Pancreas (tissue), 10 donors: ENCODE results near the gene KIF5C. TPM values are rescaled to one million over a fixed set of nuclear protein-coding genes. Genes with fewer than 3 reads are reported as not detected.

Experiments used
- ATAC-seq, 4 donors: fragments of 200-7000 bp; cut with Tn5 transposase; one replicate each; pipeline versions ENCODE4 v1.8.0 to v1.9.1; 2020; ENCODE audit warnings: mild to moderate bottlenecking in 4 of 4, moderate library complexity in 4 of 4
- DNase-seq, 6 donors: peaks; one replicate each; pipeline ENCODE4 v3.0.0-alpha.2; 2020
- FAIRE-seq: peaks from 2 replicates; lab custom pipeline; 2012; peaks lifted over from hg19 to GRCh38; lab: Jason Lieb, UNC
- H3K27ac ChIP-seq, 4 donors: fragments of 200-600 bp; sonication (generic); 1 replicate in 3 of 4; 2 replicates in 1 of 4; pipeline versions ENCODE4 v1.5.0 to v1.8.0; 2020
- H3K27me3 ChIP-seq, 4 donors: fragments of 200-600 bp; one replicate each; pipeline ENCODE4 v1.8.0; 2021
- H3K36me3 ChIP-seq, 3 donors: fragments of 200-600 bp; sonication (generic) in 1 of 3; one replicate each; pipeline versions ENCODE4 v1.5.0 to v1.8.0; 2020 to 2021
- H3K4me1 ChIP-seq, 3 donors: fragments of 200-600 bp; one replicate each; pipeline ENCODE4 v1.8.0; 2021
- H3K4me3 ChIP-seq, 4 donors: fragments of 200-600 bp; sonication (generic) in 2 of 4; one replicate each; pipeline versions ENCODE4 v1.5.0 to v1.8.0; 2020 to 2021
- H3K9me3 ChIP-seq, 4 donors: fragments of 200-600 bp; one replicate each; pipeline ENCODE4 v1.8.0; 2021
- WGBS, 2 donors: extraction: QIAGEN DNeasy Blood & Tissue Kit; methylation state at CpG; one replicate each; pipeline ENCODE4 v1.1.7; 2013; 5-methylcytosine and 5-hydroxymethylcytosine counted together
- intact Hi-C, 3 donors: fragments of 100-400 bp; cut with DNase I; formaldehyde crosslinking; loops; one replicate each; pipeline versions ENCODE4 v1.11.1 to v1.14.2; 2022
- polyA plus RNA-seq, 2 donors: library from polyadenylated mRNA; stranded (reverse); fragments of 200-250 nt; gene quantifications; one replicate each; pipeline ENCODE4 v1.2.3, GENCODE V29; 2013
- total RNA-seq, 6 donors: library from RNA; stranded (reverse); fragmentation: NEBNext Ultra II Directional in 4 of 6; extraction: Animal tissue kit (Norgen Biotek cat#: 25700) in 4 of 6; gene quantifications; one replicate each; pipeline versions ENCODE4 v1.2.1 to v1.2.4, GENCODE V29; 2021 to 2023
- TF ChIP-seq, protein P1 (sequence below), 4 donors: fragments of 200-600 bp; sonication (generic) in 3 of 4; IDR thresholded peaks; one replicate each; pipeline versions ENCODE4 v1.5.0 to v1.8.0; 2021; ENCODE audit warnings: antibody characterized with exemption in 4 of 4
- donor health status: healthy with polysubstance abuse.
- donor health status: DM: no; HTN: no; CAD: no; lungs with moderate emphysema.
- donor health status: DM: no; HTN: no; CAD: no.
- donor health status: control.
- donor health status: control.
- donor health status: Bipolar disorder and iron deficiency.
- donor health status: DM: yes; HTN: yes; CAD: no.
- donor health status: DM: no; HTN: no; CAD: no.
- donor health status: DM: no; HTN: no; CAD: no.
- donor health status: DM: yes; HTN: yes; CAD: no.

Gene KIF5C
- total and polyA plus RNA-seq, 8 donors: 0.88 to 10.2 (median 2.8) TPM

DNA sequence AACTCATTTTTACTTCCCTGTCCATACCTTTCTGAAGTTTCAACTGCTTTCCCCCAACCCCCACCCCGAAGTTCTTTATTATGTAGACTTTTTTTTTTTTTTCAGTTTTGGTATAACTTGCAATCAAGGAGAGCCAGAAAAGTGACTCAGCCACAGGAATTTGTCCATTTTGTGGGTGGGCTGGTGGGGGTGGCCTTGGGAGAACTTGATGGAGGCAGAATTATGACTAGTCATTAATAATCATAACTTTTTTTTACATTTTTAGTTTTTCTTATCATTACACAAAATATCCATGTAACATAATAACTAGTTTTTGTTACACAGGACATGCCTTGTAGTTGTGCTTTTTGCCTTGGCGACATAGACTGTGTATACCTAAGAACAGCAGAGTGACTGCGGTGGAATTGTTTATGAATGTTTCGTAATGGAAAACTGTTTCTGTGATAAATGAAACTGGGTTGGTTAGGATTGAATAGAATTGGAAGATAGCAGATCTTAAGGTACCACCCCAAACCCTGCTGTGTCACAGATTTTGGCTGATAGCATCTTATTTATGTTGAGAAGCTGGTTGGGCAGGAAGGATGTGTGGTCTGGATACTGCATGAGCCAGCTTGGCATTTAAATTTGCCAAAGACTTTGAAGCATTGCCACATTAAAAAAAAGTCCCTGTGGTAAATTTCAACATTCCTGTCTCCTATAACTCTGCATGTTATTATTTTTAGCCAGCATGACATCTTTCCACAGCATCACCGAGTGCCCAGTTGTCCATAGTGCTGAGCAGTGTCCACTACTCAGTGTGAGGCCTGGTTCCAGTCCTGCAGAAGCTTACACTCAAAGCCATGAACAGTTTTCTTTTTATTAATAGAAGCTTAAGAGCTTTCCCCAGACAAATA lies 194.2 kb downstream of the KIF5C start:
- H3K9me3 ChIP-seq: no peaks in the 10 kb centered on the region
- 85 to 87% methylated on average over 5 of the region's 5 CpGs for WGBS, 2 donors
- peaks cover 0 to 14% (median 4%) of the 10 kb centered on the region in 3 donors for H3K4me1 ChIP-seq
- no peaks in the 10 kb centered on the region for H3K27me3 ChIP-seq
- no peak overlapping the region for H3K27ac ChIP-seq
- H3K4me3 ChIP-seq: no peak overlapping the region
- TF ChIP-seq, protein P1, sequence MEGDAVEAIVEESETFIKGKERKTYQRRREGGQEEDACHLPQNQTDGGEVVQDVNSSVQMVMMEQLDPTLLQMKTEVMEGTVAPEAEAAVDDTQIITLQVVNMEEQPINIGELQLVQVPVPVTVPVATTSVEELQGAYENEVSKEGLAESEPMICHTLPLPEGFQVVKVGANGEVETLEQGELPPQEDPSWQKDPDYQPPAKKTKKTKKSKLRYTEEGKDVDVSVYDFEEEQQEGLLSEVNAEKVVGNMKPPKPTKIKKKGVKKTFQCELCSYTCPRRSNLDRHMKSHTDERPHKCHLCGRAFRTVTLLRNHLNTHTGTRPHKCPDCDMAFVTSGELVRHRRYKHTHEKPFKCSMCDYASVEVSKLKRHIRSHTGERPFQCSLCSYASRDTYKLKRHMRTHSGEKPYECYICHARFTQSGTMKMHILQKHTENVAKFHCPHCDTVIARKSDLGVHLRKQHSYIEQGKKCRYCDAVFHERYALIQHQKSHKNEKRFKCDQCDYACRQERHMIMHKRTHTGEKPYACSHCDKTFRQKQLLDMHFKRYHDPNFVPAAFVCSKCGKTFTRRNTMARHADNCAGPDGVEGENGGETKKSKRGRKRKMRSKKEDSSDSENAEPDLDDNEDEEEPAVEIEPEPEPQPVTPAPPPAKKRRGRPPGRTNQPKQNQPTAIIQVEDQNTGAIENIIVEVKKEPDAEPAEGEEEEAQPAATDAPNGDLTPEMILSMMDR (IDR thresholded peaks at IDR 0.05): no peak
- DNase-seq (no peak), FAIRE-seq (no peak), ATAC-seq (peak in 2 of 4 donors; percentile 10 to 37)
- intact Hi-C loops: no loop called here
- H3K36me3 ChIP-seq: no peaks in the 10 kb centered on the region

DNA sequence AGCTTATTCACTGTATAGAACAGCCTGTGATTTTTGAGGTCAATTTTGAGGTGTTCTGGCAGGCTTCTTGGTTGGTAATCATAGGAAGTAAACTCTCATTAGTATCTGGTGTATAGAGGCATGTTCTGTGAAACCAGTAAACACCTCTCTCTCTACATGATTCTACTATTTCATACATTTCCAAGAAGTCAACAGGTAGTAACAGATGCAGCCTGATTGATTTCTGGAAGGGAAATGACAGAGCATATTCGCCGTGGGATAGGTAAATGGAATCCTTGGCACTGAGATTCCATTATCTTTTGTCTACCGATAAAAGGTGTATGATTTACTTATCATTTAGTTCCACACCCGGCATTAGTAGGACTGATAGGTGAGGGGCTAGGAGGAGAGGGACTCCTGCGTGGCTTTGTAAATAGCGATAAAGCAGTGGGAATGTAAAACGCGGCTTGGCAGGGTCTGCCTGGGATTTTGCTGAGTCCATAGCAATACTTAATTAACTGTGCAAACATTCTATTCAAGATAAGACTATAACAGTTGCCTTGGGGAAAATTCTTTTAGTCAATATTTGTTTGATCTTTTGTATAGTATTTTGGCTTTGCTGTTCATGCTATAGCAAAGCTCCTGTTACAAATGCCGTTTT lies 195.8 kb downstream of the KIF5C start:
- Histone ChIP-seq H3K4me3 (peak overlapping the region in 1 of 4 donors; percentile 9), H3K36me3 (no peaks in the 10 kb centered on the region), H3K9me3 (no peaks in the 10 kb centered on the region), H3K27me3 (no peaks in the 10 kb centered on the region), H3K4me1 (peaks cover 0 to 14% (median 4%) of the 10 kb centered on the region in 3 donors), H3K27ac (no peak overlapping the region)
- no peak for DNase-seq
- no peak for FAIRE-seq
- intact Hi-C loops: no loop called here
- TF ChIP-seq, protein P1 (IDR thresholded peaks at IDR 0.05): no peak
- 10 to 12% methylated on average over 9 of the region's 9 CpGs for WGBS, 2 donors
- peak; percentile 31 to 76 (median 54) for ATAC-seq

DNA sequence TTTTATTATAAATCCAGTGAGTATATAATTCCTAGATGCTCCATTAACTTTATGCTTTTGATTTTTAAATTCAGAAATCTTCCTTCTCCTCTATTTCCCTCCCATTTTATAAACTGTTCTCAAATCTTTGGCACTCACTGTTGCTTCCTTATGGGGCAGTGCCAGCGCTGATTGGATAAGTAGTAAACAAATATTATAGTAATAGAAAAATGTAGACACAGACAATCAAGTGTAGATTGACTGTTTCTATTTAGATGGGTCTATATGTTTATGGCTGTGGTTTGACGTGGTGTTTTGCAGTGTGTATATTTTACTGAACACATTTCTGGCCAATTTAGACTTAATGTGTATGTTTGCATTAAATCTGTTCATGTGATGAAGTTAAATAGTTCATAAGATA lies 200.1 kb downstream of the KIF5C start:
- Histone ChIP-seq H3K9me3 (no peaks in the 10 kb centered on the region), H3K4me3 (no peak overlapping the region), H3K27ac (no peak overlapping the region), H3K36me3 (no peaks in the 10 kb centered on the region), H3K4me1 (peaks cover 0 to 11% (median 4%) of the 10 kb centered on the region in 3 donors), H3K27me3 (no peaks in the 10 kb centered on the region)
- DNase-seq: no peak
- TF ChIP-seq, protein P1 (IDR thresholded peaks at IDR 0.05): no peak
- 28 to 29% methylated on average over 2 of the region's 2 CpGs for WGBS, 2 donors
- FAIRE-seq: no peak
- ATAC-seq: peak in 3 of 4 donors; percentile 44 to 57 (median 51)
- intact Hi-C loops: no loop called here

DNA sequence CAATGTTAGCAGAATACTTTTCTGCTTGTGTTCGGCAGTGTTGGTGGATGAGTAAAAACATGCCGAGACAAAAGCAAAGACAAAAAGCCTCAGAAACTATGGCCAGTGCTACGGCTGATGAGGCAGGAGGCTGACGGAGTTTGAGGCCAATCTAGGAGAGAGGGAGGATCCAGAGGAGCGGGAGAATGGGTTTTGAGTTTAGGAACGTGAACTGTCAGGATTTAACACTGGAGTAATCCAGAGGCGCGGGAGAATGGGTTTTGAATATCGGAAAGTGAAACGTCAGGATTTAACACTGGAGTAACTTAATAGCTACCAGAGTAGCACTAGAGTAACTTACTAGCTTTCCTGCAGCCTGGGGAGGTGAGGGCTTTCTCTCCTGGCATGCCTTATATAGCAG lies 200.8 kb downstream of the KIF5C start:
- FAIRE-seq: no peak

More for the DNA sequence above, 200.8 kb downstream of the KIF5C start:
- 72 to 77% methylated on average over 10 of the region's 10 CpGs for WGBS, 2 donors
- Histone ChIP-seq H3K4me1 (peaks cover 0 to 8% (median 4%) of the 10 kb centered on the region in 3 donors), H3K36me3 (no peaks in the 10 kb centered on the region), H3K27ac (no peak overlapping the region), H3K4me3 (no peak overlapping the region), H3K9me3 (no peaks in the 10 kb centered on the region), H3K27me3 (no peaks in the 10 kb centered on the region)
- TF ChIP-seq, protein P1 (IDR thresholded peaks at IDR 0.05): no peak
- intact Hi-C loops: no loop called here
- DNase-seq: no peak
- no peak for ATAC-seq

Other genes starting within 250 kb of the KIF5C start
- 10 to 100 TPM; 10.1 to 17.7 (median 13.0) TPM for gene EPC2, start 230.5 kb upstream of the KIF5C start, total RNA-seq
- gene EPC2, start 230.5 kb upstream of the KIF5C start, polyA plus RNA-seq: 1 to 10 TPM; 3.1 to 9.1 TPM
- gene LYPD6B, start 163.5 kb downstream of the KIF5C start, total RNA-seq: 1 to 10 TPM; 3.0 to 5.6 (median 3.5) TPM
- gene LYPD6B, start 163.5 kb downstream of the KIF5C start, polyA plus RNA-seq: 1 to 10 TPM; 6.7 to 8.1 TPM